ENCODE data around the gene FBLN1.

FBLN1 gene

GRCh38 chr22:45473626-45474237 lies 29.0 kb upstream of the FBLN1 start:
- no peak for TF ChIP-seq CTCF (IDR thresholded peaks at IDR 0.05; ENCODE audit: unreplicated experiment in 3 of 3)
- peak overlapping the region; percentile 87 to 88 (median 87) for H3K27ac Mint-ChIP-seq
- peaks cover 2% of the 10 kb centered on the region for H3K9me3 Mint-ChIP-seq
- no peak overlapping the region for H3K4me3 Mint-ChIP-seq
- no peaks in the 10 kb centered on the region for H3K36me3 Mint-ChIP-seq (ENCODE audit: low read depth)
- H3K27me3 Mint-ChIP-seq (ENCODE audit: low read depth): peaks cover 9% of the 10 kb centered on the region
- peaks cover 55% of the 10 kb centered on the region for H3K4me1 Mint-ChIP-seq

- Mint-ChIP-seq H3K36me3 (ENCODE audit: low read depth) (no peaks in the 10 kb centered on the region), H3K9me3 (peaks cover 2% of the 10 kb centered on the region), H3K4me1 (peaks cover 42% of the 10 kb centered on the region), H3K4me3 (peak overlapping the region in 1 of 3 experiments; percentile 10), H3K27me3 (ENCODE audit: low read depth) (peaks cover 9% of the 10 kb centered on the region), H3K27ac (peak overlapping the region; percentile 78 to 88 (median 87))
- TF ChIP-seq CTCF (IDR thresholded peaks at IDR 0.05; ENCODE audit: unreplicated experiment in 3 of 3): no peak
Observed at GRCh38 chr22:45475063-45475747, 27.5 kb upstream of the FBLN1 start.

GRCh38 chr22:45475851-45476514 lies 26.7 kb upstream of the FBLN1 start:
- TF ChIP-seq CTCF (IDR thresholded peaks at IDR 0.05; ENCODE audit: unreplicated experiment in 3 of 3): no peak
- peak overlapping the region in 1 of 3 experiments; percentile 10 for H3K4me3 Mint-ChIP-seq
- H3K27me3 Mint-ChIP-seq (ENCODE audit: low read depth): peaks cover 9% of the 10 kb centered on the region
- H3K4me1 Mint-ChIP-seq: peaks cover 41% of the 10 kb centered on the region
- peak overlapping the region; percentile 78 to 88 (median 87) for H3K27ac Mint-ChIP-seq
- peaks cover 5% of the 10 kb centered on the region for H3K9me3 Mint-ChIP-seq
- no peaks in the 10 kb centered on the region for H3K36me3 Mint-ChIP-seq (ENCODE audit: low read depth)

GRCh38 chr22:45476814-45477213 lies 25.9 kb upstream of the FBLN1 start:
- peak overlapping the region; percentile 8 to 87 (median 12) for H3K27ac Mint-ChIP-seq
- H3K4me3 Mint-ChIP-seq: no peak overlapping the region
- peaks cover 36% of the 10 kb centered on the region for H3K4me1 Mint-ChIP-seq
- no peaks in the 10 kb centered on the region for H3K36me3 Mint-ChIP-seq (ENCODE audit: low read depth)
- no peak for TF ChIP-seq CTCF (IDR thresholded peaks at IDR 0.05; ENCODE audit: unreplicated experiment in 3 of 3)
- H3K9me3 Mint-ChIP-seq: peaks cover 5% of the 10 kb centered on the region
- peaks cover 9% of the 10 kb centered on the region for H3K27me3 Mint-ChIP-seq (ENCODE audit: low read depth)

GRCh38 chr22:45477366-45478107 lies 25.1 kb upstream of the FBLN1 start:
- H3K4me3 Mint-ChIP-seq: no peak overlapping the region
- H3K27me3 Mint-ChIP-seq (ENCODE audit: low read depth): peaks cover 13% of the 10 kb centered on the region
- peak overlapping the region; percentile 84 to 94 (median 87) for H3K27ac Mint-ChIP-seq
- TF ChIP-seq CTCF (IDR thresholded peaks at IDR 0.05; ENCODE audit: unreplicated experiment in 3 of 3): no peak
- peaks cover 5% of the 10 kb centered on the region for H3K9me3 Mint-ChIP-seq
- H3K4me1 Mint-ChIP-seq: peaks cover 36% of the 10 kb centered on the region
- no peaks in the 10 kb centered on the region for H3K36me3 Mint-ChIP-seq (ENCODE audit: low read depth)

Data from nephron (organoid).